H1 (cell line): ENCODE data around the gene DDB1. TPM values are rescaled to one million over a fixed set of nuclear protein-coding genes. Genes with fewer than 3 reads are reported as not detected.

Experiments used
- CTBP2 ChIP-seq: IDR thresholded peaks from 2 replicates; pipeline ENCODE4 v1.7.0; 2011; ENCODE audit warnings: borderline replicate concordance, mild to moderate bottlenecking, moderate library complexity, mixed read lengths, low read length; ENCODE audit not compliant: insufficient read depth, insufficient read length
- HDAC6 ChIP-seq: IDR thresholded peaks from one replicate; pipeline ENCODE4 v1.7.1; 2012; ENCODE audit warnings: low read depth, mild to moderate bottlenecking, inconsistent platforms, low read length, moderate library complexity
- KDM5A ChIP-seq: fragments of 200-600 bp; IDR thresholded peaks from 2 replicates; pipeline ENCODE4 v1.7.1; 2012; ENCODE audit warnings: mild to moderate bottlenecking, low read length, inconsistent platforms, mixed read lengths
- MAFK ChIP-seq: IDR thresholded peaks from 2 replicates; pipeline ENCODE4 v1.6.1; 2012; ENCODE audit warnings: low read depth, mild to moderate bottlenecking, improper control_type of control experiment, low read length
- NRF1 ChIP-seq: IDR thresholded peaks from 2 replicates; pipeline ENCODE4 v1.6.1; 2011; ENCODE audit warnings: mild to moderate bottlenecking, low read depth, low read length, improper control_type of control experiment
- RNF2 ChIP-seq: fragments of 200-900, 300-1000 bp; sonication (generic); IDR thresholded peaks from 2 replicates; pipeline ENCODE4 v1.7.1; 2016; ENCODE audit warnings: borderline replicate concordance, low read depth, mild to moderate bottlenecking, antibody characterized with exemption, low read length; ENCODE audit not compliant: poor library complexity, severe bottlenecking; ENCODE audit errors: missing control alignments
- SUZ12 ChIP-seq: fragments of 200-600 bp; sonication (generic); IDR thresholded peaks from 2 replicates; pipeline ENCODE4 v1.6.1; 2012; ENCODE audit warnings: mild to moderate bottlenecking, inconsistent platforms, low read length, moderate library complexity, mixed read lengths
- TAF1 ChIP-seq: IDR thresholded peaks from 2 replicates; pipeline ENCODE4 v1.6.1; 2011; ENCODE audit warnings: mild to moderate bottlenecking, low read depth, low read length
- YY1 ChIP-seq: IDR thresholded peaks from 2 replicates; pipeline ENCODE4 v1.6.1; 2011; ENCODE audit warnings: low read depth, mild to moderate bottlenecking, low read length
- polyA plus RNA-seq, 7 experiments: library from polyadenylated mRNA; depleted of rRNA in 3 of 7; stranded (reverse) in 5 of 7; unstranded in 2 of 7; fragments of >200 nt in 5 of 7; fragments of 200-250 nt in 2 of 7; gene quantifications; 1 replicate in 5 of 7; 2 replicates in 1 of 7; 4 replicates in 1 of 7; pipeline versions ENCODE4 v1.2.1 to v1.2.3, GENCODE V29; 2011 to 2013; ENCODE audit warnings: missing spikeins in 2 of 7, mixed read lengths in 2 of 7
- total RNA-seq: library from RNA; stranded (reverse); fragmentation: NEBNext Ultra II Directional; extraction: Animal tissue kit (Norgen Biotek cat#: 25700); gene quantifications from 2 replicates; pipeline ENCODE4 v1.2.1, GENCODE V29; 2021

DDB1 gene
- total and polyA plus RNA-seq, 2 of the 8 experiments (the other 6 are each of a cell fraction or from before 2014, with no cell fraction given) = 275 to 306 TPM

DNA sequence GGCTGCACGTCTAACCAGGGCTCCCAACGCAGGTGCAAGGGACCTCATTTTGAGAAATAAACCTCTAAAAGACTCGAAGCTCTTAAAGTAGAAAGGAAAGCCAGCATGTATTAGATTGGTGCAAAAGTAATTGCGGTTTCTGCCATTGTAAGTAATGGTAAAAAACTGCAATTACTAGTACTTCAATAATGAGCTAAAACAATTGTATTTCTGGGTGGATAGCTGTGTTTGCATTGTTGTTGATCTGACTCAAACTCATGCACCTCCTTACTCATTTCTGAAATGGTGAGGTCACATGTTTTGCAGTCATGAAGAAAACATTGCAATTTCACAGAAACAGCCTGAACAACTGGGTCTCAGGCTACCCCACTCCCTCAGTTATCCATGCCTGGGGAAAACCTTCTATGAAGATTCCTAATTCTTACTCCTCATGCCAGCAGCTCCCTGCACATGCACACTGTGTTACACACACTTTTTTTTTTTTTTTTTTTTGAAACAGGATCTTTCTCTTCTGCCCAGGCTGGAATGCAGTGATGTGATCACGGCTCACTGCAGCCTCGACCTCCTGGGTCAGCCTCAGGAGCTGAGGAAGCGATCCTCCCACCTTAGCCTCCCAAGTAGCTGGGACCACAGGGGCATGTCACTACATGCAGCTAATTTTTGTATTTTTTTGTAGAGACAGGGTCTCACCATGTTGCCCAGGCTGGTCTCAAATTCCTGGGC is 62.4 kb downstream of the DDB1 start (continued):
- no peak for TF ChIP-seq HDAC6
- no peak for TF ChIP-seq SUZ12
- TF ChIP-seq YY1 = no peak
- TF ChIP-seq CTBP2 = no peak
- no peak for TF ChIP-seq KDM5A
- TF ChIP-seq NRF1 = no peak
- no peak for TF ChIP-seq MAFK
- no peak for TF ChIP-seq TAF1
- TF ChIP-seq RNF2 = no peak
